Neural cell (in vitro differentiated cells): ENCODE data around the gene BCAN. TPM values are rescaled to one million over a fixed set of nuclear protein-coding genes. Genes with fewer than 3 reads are reported as not detected.

Experiments used
- H2AFZ ChIP-seq: fragments of 200-600, 300-800 bp; sonication (generic), shearing (Covaris generic); 2 replicates; pipeline ENCODE4 v1.6.0; 2014; ENCODE audit warnings: low read depth, mild to moderate bottlenecking, antibody characterized with exemption, low read length, moderate library complexity
- H3F3A ChIP-seq: fragments of 200-600 bp; shearing (Covaris generic); 2 replicates; pipeline ENCODE4 v1.6.1; 2016; ENCODE audit warnings: mild to moderate bottlenecking, moderate library complexity, mixed read lengths, antibody characterized with exemption, low read length; ENCODE audit not compliant: insufficient read depth, poor library complexity, severe bottlenecking
- H3K27ac ChIP-seq: fragments of 200-600, 300-800 bp; sonication (generic), shearing (Covaris generic); 2 replicates; pipeline ENCODE4 v1.5.1; 2014; ENCODE audit warnings: mild to moderate bottlenecking, low read length, moderate library complexity
- H3K27me3 ChIP-seq: fragments of 300-800, 200-600 bp; sonication (generic), shearing (Covaris generic); 2 replicates; pipeline ENCODE4 v1.6.0; 2014; ENCODE audit warnings: mild to moderate bottlenecking, low read depth, low read length, moderate library complexity; ENCODE audit not compliant: insufficient read depth
- H3K36me3 ChIP-seq: fragments of 300-800, 200-600 bp; sonication (generic), shearing (Covaris generic); 2 replicates; pipeline ENCODE4 v1.5.1; 2014; ENCODE audit warnings: mild to moderate bottlenecking, antibody characterized with exemption, low read length, moderate library complexity; ENCODE audit not compliant: insufficient read depth
- H3K4me2 ChIP-seq: fragments of 300-800, 200-600 bp; sonication (generic), shearing (Covaris generic); 2 replicates; pipeline ENCODE4 v1.6.0; 2014; ENCODE audit warnings: mild to moderate bottlenecking, low read length
- H3K4me3 ChIP-seq: fragments of 300-800, 200-600 bp; sonication (generic), shearing (Covaris generic); 2 replicates; pipeline ENCODE4 v1.5.1; 2014; ENCODE audit warnings: mild to moderate bottlenecking, low read length, moderate library complexity
- H3K79me2 ChIP-seq: fragments of 200-600 bp; shearing (Covaris generic); replicated peaks from 2 replicates; pipeline ENCODE4 v1.6.0; 2014; ENCODE audit warnings: mild to moderate bottlenecking, low read length, moderate library complexity; ENCODE audit not compliant: insufficient read depth
- H3K9ac ChIP-seq: fragments of 300-800, 200-600 bp; sonication (generic), shearing (Covaris generic); 2 replicates; pipeline ENCODE4 v1.6.1; 2016; ENCODE audit warnings: mild to moderate bottlenecking, low read length, mixed read lengths
- H3K9me2 ChIP-seq: fragments of 200-600 bp; shearing (Covaris generic); 2 replicates; pipeline ENCODE4 v1.6.1; 2016; ENCODE audit warnings: mild to moderate bottlenecking, low read length, mixed read lengths; ENCODE audit not compliant: insufficient read depth
- H3K9me3 ChIP-seq: fragments of 200-600, 300-800 bp; sonication (generic), shearing (Covaris generic); 2 replicates; pipeline ENCODE4 v1.6.1; 2016; ENCODE audit warnings: mild to moderate bottlenecking, mixed run types, low read length, moderate library complexity, mixed read lengths
- H4K20me1 ChIP-seq: fragments of 200-600 bp; shearing (Covaris generic); 2 replicates; pipeline ENCODE4 v1.6.1; 2016; ENCODE audit warnings: mild to moderate bottlenecking, mixed run types; ENCODE audit not compliant: insufficient read depth
- EP300 ChIP-seq: fragments of 450-650 bp; conservative IDR thresholded peaks from 2 replicates; pipeline ENCODE4 v1.6.1; 2014; ENCODE audit warnings: antibody characterized with exemption, mild to moderate bottlenecking, moderate library complexity; ENCODE audit not compliant: poor library complexity, severe bottlenecking
- EZH2 ChIP-seq: fragments of 200-600, 300-800 bp; shearing (Covaris generic), sonication (generic); IDR thresholded peaks from 2 replicates; pipeline ENCODE4 v1.6.1; 2014; ENCODE audit warnings: antibody characterized with exemption, low read length, borderline replicate concordance, mild to moderate bottlenecking; ENCODE audit not compliant: insufficient read depth, poor library complexity, severe bottlenecking
- MXI1 ChIP-seq: fragments of 450-650 bp; conservative IDR thresholded peaks from 2 replicates; pipeline ENCODE4 v1.6.1; 2014; ENCODE audit warnings: antibody characterized with exemption, mild to moderate bottlenecking; ENCODE audit not compliant: poor library complexity, severe bottlenecking
- POLR2AphosphoS5 ChIP-seq: IDR thresholded peaks from 2 replicates; pipeline ENCODE4 v1.6.1; 2012
- RAD21 ChIP-seq: fragments of 450-650 bp; conservative IDR thresholded peaks from 2 replicates; pipeline ENCODE4 v1.6.1; 2014; ENCODE audit warnings: antibody characterized with exemption, mild to moderate bottlenecking, moderate library complexity
- SMC3 ChIP-seq: fragments of 450-650 bp; conservative IDR thresholded peaks from 2 replicates; pipeline ENCODE4 v1.6.1; 2014; ENCODE audit warnings: antibody characterized with exemption, mild to moderate bottlenecking, moderate library complexity; ENCODE audit not compliant: poor library complexity
- TAF1 ChIP-seq: IDR thresholded peaks from 2 replicates; pipeline ENCODE4 v1.6.1; 2012; ENCODE audit warnings: low read depth
- polyA plus RNA-seq: library from polyadenylated mRNA; depleted of rRNA; stranded (reverse); fragments of >200 nt; gene quantifications from 2 replicates; pipeline ENCODE4 v1.2.3, GENCODE V29; 2014
- TF ChIP-seq, protein P1 (sequence below): fragments of 450-650 bp; IDR thresholded peaks from 2 replicates; pipeline ENCODE4 v1.5.1; 2014; ENCODE audit warnings: antibody characterized with exemption, mild to moderate bottlenecking, moderate library complexity; ENCODE audit not compliant: poor library complexity, severe bottlenecking
- TF ChIP-seq, protein P2 (sequence below): IDR thresholded peaks from 2 replicates; pipeline ENCODE4 v1.6.1; 2012; ENCODE audit warnings: borderline replicate concordance

Gene BCAN
- polyA plus RNA-seq, 1 donor from 2014 or later, result not detected

DNA sequence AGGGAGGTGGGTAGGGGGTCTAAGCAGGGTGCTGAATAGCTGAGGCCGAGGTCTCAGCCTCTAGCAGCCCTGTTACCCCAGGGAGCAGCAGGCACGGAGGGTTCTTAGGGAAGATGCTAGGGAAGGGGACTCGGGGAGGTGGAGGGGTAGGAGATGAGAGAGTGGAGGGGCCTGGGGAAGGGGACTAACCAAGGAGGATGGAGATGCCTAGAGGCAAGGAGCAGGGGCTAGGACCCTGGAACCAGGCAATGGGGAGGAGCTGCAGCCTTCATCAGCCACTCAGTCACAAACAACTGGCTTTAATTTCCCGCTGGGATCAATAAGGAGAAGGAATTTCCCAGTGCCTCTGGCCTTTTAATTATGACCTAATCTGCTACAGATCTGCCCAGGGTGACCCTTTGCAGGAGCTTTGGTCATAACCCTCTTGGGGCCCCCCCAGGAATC is 66.3 kb downstream of the BCAN start:
- Histone ChIP-seq H3F3A (peaks cover 8% of the 10 kb centered on the region), H3K27ac (no peak overlapping the region), H3K9ac (no peak overlapping the region), H3K27me3 (peaks cover 15% of the 10 kb centered on the region), H3K4me3 (no peak overlapping the region), H2AFZ (no peak overlapping the region), H4K20me1 (no peaks in the 10 kb centered on the region), H3K79me2 (no peaks in the 10 kb centered on the region), H3K9me3 (no peaks in the 10 kb centered on the region), H3K9me2 (no peaks in the 10 kb centered on the region), H3K4me2 (no peak overlapping the region), H3K36me3 (no peaks in the 10 kb centered on the region)
- TF ChIP-seq, protein P1, sequence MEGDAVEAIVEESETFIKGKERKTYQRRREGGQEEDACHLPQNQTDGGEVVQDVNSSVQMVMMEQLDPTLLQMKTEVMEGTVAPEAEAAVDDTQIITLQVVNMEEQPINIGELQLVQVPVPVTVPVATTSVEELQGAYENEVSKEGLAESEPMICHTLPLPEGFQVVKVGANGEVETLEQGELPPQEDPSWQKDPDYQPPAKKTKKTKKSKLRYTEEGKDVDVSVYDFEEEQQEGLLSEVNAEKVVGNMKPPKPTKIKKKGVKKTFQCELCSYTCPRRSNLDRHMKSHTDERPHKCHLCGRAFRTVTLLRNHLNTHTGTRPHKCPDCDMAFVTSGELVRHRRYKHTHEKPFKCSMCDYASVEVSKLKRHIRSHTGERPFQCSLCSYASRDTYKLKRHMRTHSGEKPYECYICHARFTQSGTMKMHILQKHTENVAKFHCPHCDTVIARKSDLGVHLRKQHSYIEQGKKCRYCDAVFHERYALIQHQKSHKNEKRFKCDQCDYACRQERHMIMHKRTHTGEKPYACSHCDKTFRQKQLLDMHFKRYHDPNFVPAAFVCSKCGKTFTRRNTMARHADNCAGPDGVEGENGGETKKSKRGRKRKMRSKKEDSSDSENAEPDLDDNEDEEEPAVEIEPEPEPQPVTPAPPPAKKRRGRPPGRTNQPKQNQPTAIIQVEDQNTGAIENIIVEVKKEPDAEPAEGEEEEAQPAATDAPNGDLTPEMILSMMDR, result no peak
- no peak for TF ChIP-seq MXI1
- no peak for TF ChIP-seq POLR2AphosphoS5
- no peak for TF ChIP-seq SMC3
- TF ChIP-seq EZH2, result no peak
- TF ChIP-seq TAF1, result no peak
- no peak for TF ChIP-seq RAD21
- no peak for TF ChIP-seq EP300
- TF ChIP-seq, protein P2, sequence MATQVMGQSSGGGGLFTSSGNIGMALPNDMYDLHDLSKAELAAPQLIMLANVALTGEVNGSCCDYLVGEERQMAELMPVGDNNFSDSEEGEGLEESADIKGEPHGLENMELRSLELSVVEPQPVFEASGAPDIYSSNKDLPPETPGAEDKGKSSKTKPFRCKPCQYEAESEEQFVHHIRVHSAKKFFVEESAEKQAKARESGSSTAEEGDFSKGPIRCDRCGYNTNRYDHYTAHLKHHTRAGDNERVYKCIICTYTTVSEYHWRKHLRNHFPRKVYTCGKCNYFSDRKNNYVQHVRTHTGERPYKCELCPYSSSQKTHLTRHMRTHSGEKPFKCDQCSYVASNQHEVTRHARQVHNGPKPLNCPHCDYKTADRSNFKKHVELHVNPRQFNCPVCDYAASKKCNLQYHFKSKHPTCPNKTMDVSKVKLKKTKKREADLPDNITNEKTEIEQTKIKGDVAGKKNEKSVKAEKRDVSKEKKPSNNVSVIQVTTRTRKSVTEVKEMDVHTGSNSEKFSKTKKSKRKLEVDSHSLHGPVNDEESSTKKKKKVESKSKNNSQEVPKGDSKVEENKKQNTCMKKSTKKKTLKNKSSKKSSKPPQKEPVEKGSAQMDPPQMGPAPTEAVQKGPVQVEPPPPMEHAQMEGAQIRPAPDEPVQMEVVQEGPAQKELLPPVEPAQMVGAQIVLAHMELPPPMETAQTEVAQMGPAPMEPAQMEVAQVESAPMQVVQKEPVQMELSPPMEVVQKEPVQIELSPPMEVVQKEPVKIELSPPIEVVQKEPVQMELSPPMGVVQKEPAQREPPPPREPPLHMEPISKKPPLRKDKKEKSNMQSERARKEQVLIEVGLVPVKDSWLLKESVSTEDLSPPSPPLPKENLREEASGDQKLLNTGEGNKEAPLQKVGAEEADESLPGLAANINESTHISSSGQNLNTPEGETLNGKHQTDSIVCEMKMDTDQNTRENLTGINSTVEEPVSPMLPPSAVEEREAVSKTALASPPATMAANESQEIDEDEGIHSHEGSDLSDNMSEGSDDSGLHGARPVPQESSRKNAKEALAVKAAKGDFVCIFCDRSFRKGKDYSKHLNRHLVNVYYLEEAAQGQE, result no peak

DNA sequence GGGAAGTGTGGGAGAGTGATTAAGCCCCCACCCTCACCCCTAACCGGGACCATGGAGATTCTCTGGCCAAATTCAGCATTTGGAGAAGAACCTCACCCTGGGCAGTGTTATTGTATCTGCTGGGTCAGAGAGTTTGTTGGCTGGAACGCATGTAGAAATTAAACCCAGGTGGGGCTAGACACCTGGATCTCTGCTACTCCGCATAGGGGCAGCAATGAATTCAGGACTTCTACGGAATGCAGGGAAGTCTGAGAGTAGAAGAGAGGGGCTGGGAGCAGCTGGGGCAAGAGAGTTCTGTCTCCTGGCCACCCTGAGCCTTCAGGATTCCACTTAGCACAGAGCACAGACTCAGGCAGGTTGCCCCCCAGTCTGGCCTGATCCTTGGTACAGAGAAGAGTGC is 67.1 kb downstream of the BCAN start:
- H2AFZ ChIP-seq, result no peak overlapping the region
- H3K4me3 ChIP-seq, result no peak overlapping the region
- H3K4me2 ChIP-seq, result no peak overlapping the region
- no peak overlapping the region for H3K9ac ChIP-seq
- H4K20me1 ChIP-seq, result no peaks in the 10 kb centered on the region
- H3K27me3 ChIP-seq, result peaks cover 13% of the 10 kb centered on the region
- no peaks in the 10 kb centered on the region for H3K36me3 ChIP-seq
- peaks cover 8% of the 10 kb centered on the region for H3F3A ChIP-seq
- TF ChIP-seq, protein P1, result no peak
- TF ChIP-seq RAD21 (no peak), TAF1 (no peak), SMC3 (no peak), POLR2AphosphoS5 (no peak), EP300 (no peak), MXI1 (no peak), EZH2 (no peak)
- TF ChIP-seq, protein P2, result no peak
- no peaks in the 10 kb centered on the region for H3K9me2 ChIP-seq
- H3K27ac ChIP-seq, result no peak overlapping the region
- H3K9me3 ChIP-seq, result no peaks in the 10 kb centered on the region
- H3K79me2 ChIP-seq, result no peaks in the 10 kb centered on the region
